Thyroid gland (tissue), 4 donors: ENCODE results near the gene WIPF1. TPM values are rescaled to one million over a fixed set of nuclear protein-coding genes. Genes with fewer than 3 reads are reported as not detected.
A peak's percentile ranks its signal among the peaks of the same experiment; 100 is the strongest.

Experiments
- DNase-seq, 2 donors: peaks; one replicate each; pipeline ENCODE4 v3.0.0-alpha.2; 2019
- H3K27ac ChIP-seq, 3 donors: fragments of 200-600 bp; sonication (generic); 1 replicate in 2 of 3; 2 replicates in 1 of 3; pipeline ENCODE4 v1.5.1; 2016 to 2019; ENCODE audit warnings: mild to moderate bottlenecking in 1 of 3, moderate library complexity in 1 of 3
- H3K27me3 ChIP-seq: fragments of 200-600 bp; sonication (generic); one replicate; pipeline ENCODE4 v1.5.1; 2019
- H3K36me3 ChIP-seq, 2 donors: fragments of 200-600 bp; sonication (generic); one replicate each; pipeline ENCODE4 v1.5.1; 2016 to 2019
- H3K4me1 ChIP-seq, 2 donors: fragments of 200-600 bp; sonication (generic); one replicate each; pipeline ENCODE4 v1.5.1; 2017 to 2019
- H3K4me3 ChIP-seq, 3 donors: fragments of 200-600 bp; sonication (generic); replicated peaks in 1 of 3; 1 replicate in 2 of 3; 2 replicates in 1 of 3; pipeline ENCODE4 v1.5.1; 2016; ENCODE audit warnings: mild to moderate bottlenecking in 1 of 3
- H3K9me3 ChIP-seq: fragments of 200-600 bp; sonication (generic); one replicate; pipeline ENCODE4 v1.5.1; 2017
- CTCF ChIP-seq, 6 experiments: fragments of 200-600 bp in 3 of 6; fragments of 450-650 bp in 3 of 6; sonication (generic) in 3 of 6; IDR thresholded peaks; one replicate each; pipeline ENCODE4 v1.5.1; 2016 to 2019; ENCODE audit warnings: antibody characterized with exemption in 6 of 6, mild to moderate bottlenecking in 2 of 6, inconsistent platforms in 1 of 6, moderate library complexity in 1 of 6
- POLR2A ChIP-seq, 2 donors: fragments of 450-650 bp; IDR thresholded peaks; one replicate each; pipeline ENCODE4 v1.6.1; 2017; ENCODE audit warnings: antibody characterized with exemption in 2 of 2, mild to moderate bottlenecking in 2 of 2, moderate library complexity in 1 of 2
- WGBS, 2 donors: methylation state at CpG; one replicate each; pipeline ENCODE4 v1.1.5; 2017; 5-methylcytosine and 5-hydroxymethylcytosine counted together
- intact Hi-C: fragments of 100-400 bp; cut with DNase I; formaldehyde crosslinking; loops from one replicate; pipeline ENCODE4 v1.15.1; 2023
- total RNA-seq, 4 donors: library from RNA; depleted of rRNA; stranded (reverse); fragments of >200 nt; gene quantifications; one replicate each; pipeline ENCODE4 v1.2.3, GENCODE V29; 2016

Gene WIPF1
- total RNA-seq, 4 donors from 2014 or later: 15.2 to 32.7 (median 21.3) TPM

DNA sequence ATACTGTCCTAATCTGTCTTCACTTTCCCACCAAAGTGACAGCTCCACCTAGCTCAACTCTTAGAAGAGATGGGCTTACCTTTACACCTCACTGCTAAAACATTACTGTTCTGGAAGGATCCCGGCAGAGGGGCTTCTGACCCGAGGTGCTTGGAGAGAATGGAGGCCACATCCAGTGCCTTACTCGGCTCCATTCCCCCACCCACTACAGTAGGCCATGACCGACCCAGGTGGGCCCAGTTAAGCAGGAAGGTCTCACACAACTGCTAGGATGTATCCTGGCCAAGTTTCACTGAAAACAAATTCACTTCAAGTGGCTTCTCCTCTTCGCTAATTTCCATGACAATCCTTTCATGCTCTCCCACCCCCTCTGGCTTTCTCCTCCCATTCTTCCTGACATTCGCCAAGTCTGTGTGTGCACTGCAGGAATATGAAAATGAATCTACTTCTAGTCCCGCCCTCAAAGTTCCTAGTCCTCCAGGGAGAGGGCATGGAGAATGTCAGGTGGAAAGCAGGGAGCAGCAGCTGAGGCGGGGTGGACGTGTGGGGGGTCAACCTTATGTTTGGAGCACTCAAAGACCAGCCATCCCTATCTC lies 11.8 kb downstream of the WIPF1 start:
- DNase-seq: peak in 1 of 2 donors; percentile 44
- no peak overlapping the region for H3K27ac ChIP-seq
- TF ChIP-seq POLR2A (IDR thresholded peaks at IDR 0.05): no peak
- TF ChIP-seq CTCF (IDR thresholded peaks at IDR 0.05): no peak
- no peaks in the 10 kb centered on the region for H3K36me3 ChIP-seq
- intact Hi-C loops: no loop called here
- H3K4me1 ChIP-seq: peaks cover 14 to 50% of the 10 kb centered on the region in 2 donors
- no peaks in the 10 kb centered on the region for H3K9me3 ChIP-seq
- no peaks in the 10 kb centered on the region for H3K27me3 ChIP-seq
- no peak overlapping the region for H3K4me3 ChIP-seq
- 47 to 52% methylated on average over 9 of the region's 9 CpGs for WGBS, 2 donors

DNA sequence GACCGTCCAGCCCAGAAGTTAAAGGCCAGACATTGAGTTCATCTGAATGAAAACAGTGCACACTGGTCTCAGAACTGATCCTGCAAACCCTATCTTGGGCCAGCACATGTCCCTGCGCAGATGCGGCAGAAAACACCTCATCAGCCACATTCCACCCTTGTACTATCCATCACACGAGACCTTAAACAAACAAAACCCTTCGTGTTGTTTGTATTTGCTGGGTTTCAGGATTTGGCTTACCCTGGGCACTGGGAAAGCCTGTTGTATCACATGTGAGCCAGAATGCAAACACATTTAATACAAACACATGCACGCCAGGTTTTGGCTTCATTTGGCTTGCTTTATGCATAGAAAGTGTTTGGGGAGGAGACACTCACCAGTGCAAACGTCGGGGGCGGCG lies 12.5 kb downstream of the WIPF1 start:
- TF ChIP-seq POLR2A (IDR thresholded peaks at IDR 0.05) (no peak), CTCF (IDR thresholded peaks at IDR 0.05) (no peak)
- WGBS, 2 donors: 47% methylated on average over 10 of the region's 10 CpGs
- H3K36me3 ChIP-seq: no peaks in the 10 kb centered on the region
- no peak overlapping the region for H3K4me3 ChIP-seq
- H3K27ac ChIP-seq: no peak overlapping the region
- DNase-seq: no peak
- H3K4me1 ChIP-seq: peaks cover 14 to 46% of the 10 kb centered on the region in 2 donors
- intact Hi-C loops: no loop called here
- H3K9me3 ChIP-seq: no peaks in the 10 kb centered on the region
- no peaks in the 10 kb centered on the region for H3K27me3 ChIP-seq

GRCh38 chr2:174581491-174581890 lies 16.1 kb downstream of the WIPF1 start:
- Histone ChIP-seq H3K4me3 (no peak overlapping the region), H3K9me3 (no peaks in the 10 kb centered on the region), H3K36me3 (no peaks in the 10 kb centered on the region), H3K4me1 (peaks cover 10 to 18% of the 10 kb centered on the region in 2 donors), H3K27me3 (no peaks in the 10 kb centered on the region), H3K27ac (no peak overlapping the region)
- no peak for TF ChIP-seq POLR2A (IDR thresholded peaks at IDR 0.05)
- TF ChIP-seq CTCF (IDR thresholded peaks at IDR 0.05): no peak
- WGBS, 2 donors: 75 to 85% methylated on average over 6 of the region's 6 CpGs
- intact Hi-C loops: no loop called here
- no peak for DNase-seq

- H3K36me3 ChIP-seq: no peaks in the 10 kb centered on the region
Observed at GRCh38 chr2:174580951-174581350, 16.7 kb downstream of the WIPF1 start.

More at GRCh38 chr2:174580951-174581350, 16.7 kb downstream of the WIPF1 start:
- Histone ChIP-seq H3K27me3 (no peaks in the 10 kb centered on the region), H3K4me1 (peaks cover 5 to 12% of the 10 kb centered on the region in 2 donors), H3K27ac (no peak overlapping the region), H3K4me3 (no peak overlapping the region), H3K9me3 (no peaks in the 10 kb centered on the region)
- no peak for DNase-seq
- intact Hi-C loops: no loop called here
- TF ChIP-seq POLR2A (IDR thresholded peaks at IDR 0.05) (no peak), CTCF (IDR thresholded peaks at IDR 0.05) (no peak)
- 93% methylated on average over 2 of the region's 2 CpGs for WGBS, 2 donors
